DMS 273 (cell line): Measurements from ENCODE around the gene ACAD11.

ENCODE experiments used
- DNase-seq: peaks from one replicate; lab custom pipeline; 2025; ENCODE audit not compliant: unreplicated experiment; lab: John Stamatoyannopoulos, UW

ACAD11 gene

GRCh38 chr3:132513057-132513456, 146.6 kb downstream of the ACAD11 start:
- no peak for DNase-seq

- DNase-seq, result no peak
Measured at GRCh38 chr3:132509506-132509905, 150.1 kb downstream of the ACAD11 start.

GRCh38 chr3:132509096-132509495, 150.5 kb downstream of the ACAD11 start:
- no peak for DNase-seq
